GM19468 (cell line): ENCODE results near the gene B3GNT5.

ENCODE experiments used
- ATAC-seq: cut with Tn5 transposase; IDR thresholded peaks from one replicate; pipeline ENCODE4 v1.9.1; 2021; ENCODE audit warnings: mild to moderate bottlenecking, moderate library complexity, moderate number of reproducible peaks; ENCODE audit not compliant: unreplicated experiment; ENCODE audit errors: extremely low read depth

B3GNT5 gene

GRCh38 chr3:183252973-183253527 is at the start of gene B3GNT5:
TSS of gene B3GNT5 (plus strand) at chr3:183253253. CDS start at chr3:183269799, 16,546 bp downstream.
- no peak for ATAC-seq

- ATAC-seq: no peak
Observed at GRCh38 chr3:183203670-183204069, 49.4 kb upstream of the B3GNT5 start.

- ATAC-seq: no peak
Observed at GRCh38 chr3:183208260-183208659, 44.8 kb upstream of the B3GNT5 start.

GRCh38 chr3:183208800-183209199 is 44.3 kb upstream of the B3GNT5 start:
- no peak for ATAC-seq

- ATAC-seq: no peak
Observed at GRCh38 chr3:183210341-183210740, 42.7 kb upstream of the B3GNT5 start.

GRCh38 chr3:183210862-183211341 is 42.2 kb upstream of the B3GNT5 start:
- ATAC-seq: no peak

GRCh38 chr3:183211352-183211751 is 41.7 kb upstream of the B3GNT5 start:
- ATAC-seq: no peak

GRCh38 chr3:183212096-183212495 is 41.0 kb upstream of the B3GNT5 start:
- no peak for ATAC-seq

GRCh38 chr3:183212565-183212964 is 40.5 kb upstream of the B3GNT5 start:
- no peak for ATAC-seq

- no peak for ATAC-seq
Observed at GRCh38 chr3:183213415-183214276, 39.4 kb upstream of the B3GNT5 start.

- no peak for ATAC-seq
Observed at GRCh38 chr3:183214277-183214612, 38.8 kb upstream of the B3GNT5 start.

GRCh38 chr3:183215591-183216202 is 37.4 kb upstream of the B3GNT5 start:
- ATAC-seq: no peak

GRCh38 chr3:183217548-183218332 is 35.3 kb upstream of the B3GNT5 start:
- no peak for ATAC-seq

GRCh38 chr3:183218826-183219225 is 34.2 kb upstream of the B3GNT5 start:
- no peak for ATAC-seq

GRCh38 chr3:183220828-183221227 is 32.2 kb upstream of the B3GNT5 start:
- no peak for ATAC-seq

GRCh38 chr3:183222631-183223235 is 30.3 kb upstream of the B3GNT5 start:
- ATAC-seq: no peak

- ATAC-seq: no peak
Observed at GRCh38 chr3:183224180-183224970, 28.7 kb upstream of the B3GNT5 start.

GRCh38 chr3:183226333-183226890 is 26.6 kb upstream of the B3GNT5 start:
- no peak for ATAC-seq

GRCh38 chr3:183227586-183227985 is 25.5 kb upstream of the B3GNT5 start:
- ATAC-seq: no peak
